ENCODE measurements around the gene S100A7A.

S100A7A gene

GRCh38 chr1:153370146-153370545, 46.2 kb upstream of the S100A7A start:
- Histone ChIP-seq H3K27ac (replicated peaks) (no peak overlapping the region), H3K4me3 (replicated peaks; ENCODE audit: insufficient read depth, low read length) (no peak overlapping the region), H3K27me3 (ENCODE audit: insufficient read depth, poor library complexity, severe bottlenecking) (peaks cover 4% of the 10 kb centered on the region)
- TF ChIP-seq POLR2AphosphoS5 (IDR thresholded peaks at IDR 0.05; ENCODE audit: low read depth) (no peak), CTCF (IDR thresholded peaks at IDR 0.05; ENCODE audit: insufficient read depth, low read length) (no peak), GABPA (IDR thresholded peaks at IDR 0.05; ENCODE audit: low read depth) (no peak), SPI1 (IDR thresholded peaks at IDR 0.05; ENCODE audit: borderline replicate concordance, low read depth) (no peak), REST (IDR thresholded peaks at IDR 0.05; ENCODE audit: insufficient replicate concordance, low read depth) (no peak)
- DNase-seq (ENCODE audit: low read depth in 1 of 2, low spot score in 1 of 2), result no peak

GRCh38 chr1:153371231-153371630, 45.1 kb upstream of the S100A7A start:
- TF ChIP-seq POLR2AphosphoS5 (IDR thresholded peaks at IDR 0.05; ENCODE audit: low read depth) (no peak), CTCF (IDR thresholded peaks at IDR 0.05; ENCODE audit: insufficient read depth, low read length) (no peak), GABPA (IDR thresholded peaks at IDR 0.05; ENCODE audit: low read depth) (no peak), REST (IDR thresholded peaks at IDR 0.05; ENCODE audit: insufficient replicate concordance, low read depth) (no peak), SPI1 (IDR thresholded peaks at IDR 0.05; ENCODE audit: borderline replicate concordance, low read depth) (no peak)
- peaks cover 4% of the 10 kb centered on the region for H3K27me3 ChIP-seq (ENCODE audit: insufficient read depth, poor library complexity, severe bottlenecking)
- DNase-seq (ENCODE audit: low read depth in 1 of 2, low spot score in 1 of 2), result no peak
- no peak overlapping the region for H3K4me3 ChIP-seq (replicated peaks; ENCODE audit: insufficient read depth, low read length)
- H3K27ac ChIP-seq (replicated peaks), result no peak overlapping the region

- TF ChIP-seq REST (IDR thresholded peaks at IDR 0.05; ENCODE audit: insufficient replicate concordance, low read depth) (no peak), POLR2AphosphoS5 (IDR thresholded peaks at IDR 0.05; ENCODE audit: low read depth) (no peak), SPI1 (IDR thresholded peaks at IDR 0.05; ENCODE audit: borderline replicate concordance, low read depth) (no peak), CTCF (IDR thresholded peaks at IDR 0.05; ENCODE audit: insufficient read depth, low read length) (no peak), GABPA (IDR thresholded peaks at IDR 0.05; ENCODE audit: low read depth) (no peak)
- no peak for DNase-seq (ENCODE audit: low read depth in 1 of 2, low spot score in 1 of 2)
- Histone ChIP-seq H3K27ac (replicated peaks) (no peak overlapping the region), H3K27me3 (ENCODE audit: insufficient read depth, poor library complexity, severe bottlenecking) (peaks cover 4% of the 10 kb centered on the region), H3K4me3 (replicated peaks; ENCODE audit: insufficient read depth, low read length) (no peak overlapping the region)
These were observed 43.7 kb upstream of the S100A7A start for GRCh38 chr1:153372571-153372970.
